HCT116 (cell line): ENCODE measurements around the gene KIF26B. TPM values are rescaled to one million over a fixed set of nuclear protein-coding genes. Genes with fewer than 3 reads are reported as not detected.

ENCODE experiments used
- ATAC-seq: fragments of 200-7000 bp; cut with Tn5 transposase; 2 replicates; pipeline ENCODE4 v1.9.1; 2020; ENCODE audit warnings: mild to moderate bottlenecking, moderate library complexity
- BruUV-seq: library from RNA; stranded (reverse); fragments of 400-500 nt; replicated peaks from 2 replicates; lab custom pipeline; 2021; lab: Mats Ljungman, UMichigan
- CTCF ChIA-PET: fragments of 300-600 bp; sonication (Branson Sonifier 250); formaldehyde crosslinking; loops from one replicate; lab custom pipeline; 2021; ENCODE audit warnings: antibody characterized with exemption; lab: Charles Lee
- POLR2A ChIA-PET: fragments of 300-600, 350-600 bp; sonication (Branson Sonifier 250); formaldehyde crosslinking; loops from one replicate; lab custom pipeline; 2021; ENCODE audit warnings: antibody characterized with exemption; lab: Charles Lee
- RAD21 ChIA-PET, 2 experiments: fragments of 300-600 bp; sonication (Branson Sonifier 250); formaldehyde crosslinking; loops; one replicate each; lab custom pipeline; 2023; ENCODE audit warnings: low total read pairs in 2 of 2; ENCODE audit not compliant: uncharacterized antibody in 2 of 2, unreplicated experiment in 2 of 2, low non-redundant PET in 1 of 2; lab: Charles Lee
- DNase-seq: peaks from one replicate; pipeline ENCODE4 v3.0.0-alpha.2; 2010; ENCODE audit warnings: low read depth, low spot score
- H2AFZ ChIP-seq: fragments of 200-600 bp; shearing (Covaris generic), sonication (generic); 2 replicates; pipeline ENCODE4 v1.6.1; 2017; ENCODE audit warnings: low read depth, mixed run types, mixed read lengths, antibody characterized with exemption, low read length; ENCODE audit not compliant: poor library complexity, severe bottlenecking
- H3K27ac ChIP-seq: 2 replicates; pipeline ENCODE4 v1.5.1; 2012; ENCODE audit warnings: low read depth, low read length
- H3K27me3 ChIP-seq: fragments of 200-600 bp; sonication (generic); 2 replicates; pipeline ENCODE4 v1.6.1; 2016; ENCODE audit warnings: mixed run types, low read length, mixed read lengths; ENCODE audit not compliant: insufficient read depth
- H3K36me3 ChIP-seq, 2 experiments: fragments of 200-500 bp in 1 of 2; fragments of 200-600 bp in 1 of 2; sonication (Bioruptor generic) in 1 of 2; sonication (generic) in 1 of 2; 2 replicates each; pipeline versions ENCODE4 v1.5.1 to v1.6.1; 2014 to 2016; ENCODE audit warnings: low read length in 2 of 2, inconsistent platforms in 1 of 2, mixed read lengths in 1 of 2, mixed run types in 1 of 2; ENCODE audit not compliant: insufficient read depth in 2 of 2, control insufficient read depth in 1 of 2
- H3K4me1 ChIP-seq, 2 experiments: fragments of 200-600 bp in 1 of 2; sonication (generic) in 1 of 2; 2 replicates each; pipeline versions ENCODE4 v1.5.1 to v1.6.1; 2012 to 2017; ENCODE audit warnings: low read length in 2 of 2, inconsistent platforms in 1 of 2, mild to moderate bottlenecking in 1 of 2, mixed read lengths in 1 of 2, mixed run types in 1 of 2, moderate library complexity in 1 of 2; ENCODE audit not compliant: insufficient read depth in 2 of 2, control insufficient read depth in 1 of 2
- H3K4me2 ChIP-seq: fragments of 200-600 bp; sonication (generic); 2 replicates; pipeline ENCODE4 v1.6.1; 2017; ENCODE audit warnings: mixed run types, low read length, mixed read lengths
- H3K4me3 ChIP-seq, 2 experiments: fragments of 200-600 bp in 1 of 2; sonication (generic) in 1 of 2; replicated peaks in 1 of 2; 2 replicates each; pipeline ENCODE4 v1.5.1; 2011 to 2016; ENCODE audit warnings: low read length in 2 of 2, control low read depth in 1 of 2, low read depth in 1 of 2, mild to moderate bottlenecking in 1 of 2, mixed read lengths in 1 of 2, mixed run types in 1 of 2
- H3K79me2 ChIP-seq: fragments of 200-600 bp; sonication (generic); 2 replicates; pipeline ENCODE4 v1.6.1; 2017; ENCODE audit warnings: mild to moderate bottlenecking, mixed run types, low read length, moderate library complexity, mixed read lengths; ENCODE audit not compliant: insufficient read depth
- H3K9ac ChIP-seq: fragments of 200-600 bp; sonication (generic); 2 replicates; pipeline ENCODE4 v1.6.1; 2016; ENCODE audit warnings: low read length, mixed read lengths
- H3K9me2 ChIP-seq: fragments of 200-600 bp; sonication (generic), shearing (Covaris generic); 2 replicates; pipeline ENCODE4 v1.6.1; 2017; ENCODE audit warnings: mixed run types, mild to moderate bottlenecking, moderate library complexity; ENCODE audit not compliant: insufficient read depth
- H3K9me3 ChIP-seq, 2 experiments: fragments of 200-500 bp in 1 of 2; fragments of 200-600 bp in 1 of 2; sonication (Bioruptor generic) in 1 of 2; sonication (generic) in 1 of 2; 2 replicates each; pipeline ENCODE4 v1.6.1; 2014 to 2017; ENCODE audit warnings: low read length in 2 of 2, mixed read lengths in 2 of 2, inconsistent platforms in 1 of 2, low read depth in 1 of 2, mild to moderate bottlenecking in 1 of 2, mixed run types in 1 of 2, moderate library complexity in 1 of 2; ENCODE audit not compliant: control insufficient read depth in 1 of 2, insufficient read depth in 1 of 2
- H4K20me1 ChIP-seq: fragments of 200-600 bp; sonication (generic), shearing (Covaris generic); 2 replicates; pipeline ENCODE4 v1.6.1; 2017; ENCODE audit warnings: mixed run types, mild to moderate bottlenecking, moderate library complexity; ENCODE audit not compliant: insufficient read depth
- CBX3 ChIP-seq: IDR thresholded peaks from 2 replicates; pipeline ENCODE4 v1.6.1; 2012; ENCODE audit warnings: low read depth
- CEBPB ChIP-seq: IDR thresholded peaks from 2 replicates; pipeline ENCODE4 v1.6.1; 2012; ENCODE audit warnings: low read depth
- ELF1 ChIP-seq: IDR thresholded peaks from 2 replicates; pipeline ENCODE4 v1.6.1; 2012; ENCODE audit warnings: low read depth, borderline replicate concordance
- EZH2 ChIP-seq: fragments of 200-600 bp; sonication (generic); IDR thresholded peaks from 2 replicates; pipeline ENCODE4 v1.6.1; 2017; ENCODE audit warnings: antibody characterized with exemption, mixed run types
- EZH2phosphoT487 ChIP-seq: fragments of 200-600 bp; IDR thresholded peaks from 2 replicates; pipeline ENCODE4 v1.6.1; 2018; ENCODE audit warnings: antibody characterized with exemption, borderline replicate concordance
- FOSL1 ChIP-seq: IDR thresholded peaks from 2 replicates; pipeline ENCODE4 v1.6.1; 2012; ENCODE audit warnings: low read depth
- JUND ChIP-seq: IDR thresholded peaks from 2 replicates; pipeline ENCODE4 v1.6.1; 2012
- MAX ChIP-seq: IDR thresholded peaks from 2 replicates; pipeline ENCODE4 v1.6.1; 2012
- RAD21 ChIP-seq: IDR thresholded peaks from 2 replicates; pipeline ENCODE4 v1.6.1; 2012; ENCODE audit warnings: low read depth, mild to moderate bottlenecking
- SIN3A ChIP-seq: IDR thresholded peaks from 2 replicates; pipeline ENCODE4 v1.6.1; 2012; ENCODE audit warnings: low read depth
- SP1 ChIP-seq: IDR thresholded peaks from 2 replicates; pipeline ENCODE4 v1.6.1; 2012; ENCODE audit warnings: low read depth
- SRF ChIP-seq: IDR thresholded peaks from 2 replicates; pipeline ENCODE4 v1.6.1; 2012; ENCODE audit warnings: low read depth
- TCF7L2 ChIP-seq: IDR thresholded peaks from 2 replicates; pipeline ENCODE4 v1.7.0; 2011; ENCODE audit warnings: borderline replicate concordance, inconsistent platforms; ENCODE audit not compliant: insufficient read depth, insufficient read length; ENCODE audit errors: extremely low read depth
- YY1 ChIP-seq: IDR thresholded peaks from 2 replicates; pipeline ENCODE4 v1.6.1; 2011; ENCODE audit warnings: low read length, low read depth, moderate library complexity, mild to moderate bottlenecking; ENCODE audit not compliant: insufficient replicate concordance; ENCODE audit errors: extremely low read depth
- ZNF274 ChIP-seq: fragments of 200-500 bp; sonication (Bioruptor generic); IDR thresholded peaks from 2 replicates; pipeline ENCODE4 v1.6.1; 2014; ENCODE audit warnings: mild to moderate bottlenecking, low read depth, low read length, inconsistent platforms
- intact Hi-C: fragments of 100-400 bp; cut with micrococcal nuclease; formaldehyde crosslinking; loops from 2 replicates; pipeline ENCODE4 v1.10.0; 2022
- total RNA-seq: library from RNA; stranded (reverse); gene quantifications from one replicate; pipeline ENCODE4 v1.2.1, GENCODE V29; 2021; ENCODE audit not compliant: unreplicated experiment
- TF ChIP-seq, protein P1 (sequence below): IDR thresholded peaks from 2 replicates; pipeline ENCODE4 v1.6.1; 2012; ENCODE audit warnings: low read depth
- TF ChIP-seq, protein P2 (sequence below), 3 experiments: fragments of 200-600 bp in 1 of 3; sonication (generic) in 1 of 3; IDR thresholded peaks in 2 of 3; conservative IDR thresholded peaks in 1 of 3; 2 replicates each; pipeline ENCODE4 v1.5.1; 2012 to 2017; ENCODE audit warnings: low read depth in 2 of 3, low read length in 2 of 3, antibody characterized with exemption in 1 of 3, borderline replicate concordance in 1 of 3, control low read depth in 1 of 3, mild to moderate bottlenecking in 1 of 3, mixed read lengths in 1 of 3, mixed run types in 1 of 3, moderate library complexity in 1 of 3; ENCODE audit not compliant: insufficient read depth in 1 of 3
- TF ChIP-seq, protein P3 (sequence below): IDR thresholded peaks from 2 replicates; pipeline ENCODE4 v1.6.1; 2011; ENCODE audit warnings: mild to moderate bottlenecking, low read length, moderate library complexity; ENCODE audit not compliant: insufficient replicate concordance; ENCODE audit errors: extremely low read depth
- TF ChIP-seq, protein P4 (sequence below): IDR thresholded peaks from 2 replicates; pipeline ENCODE4 v1.6.1; 2012

KIF26B gene
- total RNA-seq, 1 experiment from 2014 or later = 0.49 TPM

DNA sequence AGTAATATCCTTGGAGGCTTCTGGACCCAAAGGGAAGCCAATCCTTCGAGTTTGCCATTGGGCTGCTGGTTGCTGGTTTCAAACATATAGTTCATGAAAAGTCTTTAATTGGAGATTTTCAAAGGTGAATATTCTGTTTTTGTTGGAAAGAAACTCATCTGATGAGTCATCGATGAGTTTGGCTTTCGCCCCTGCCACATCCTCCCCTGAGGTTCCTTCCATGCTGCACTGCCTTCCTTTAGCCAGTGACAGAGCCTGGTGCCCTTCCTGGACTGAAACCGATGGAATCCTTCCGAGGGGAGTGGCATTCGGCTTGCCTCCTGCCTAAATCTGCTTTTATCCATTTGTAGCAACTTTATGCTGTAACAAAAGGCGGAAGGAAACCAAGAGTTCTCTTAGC lies 550.0 kb downstream of the KIF26B start:
- H3K9me2 ChIP-seq = no peaks in the 10 kb centered on the region
- ATAC-seq (0 out of 2 replicates have a peak, but pooled peaks have one; percentile 47), DNase-seq (no peak)
- no peaks in the 10 kb centered on the region for H3K36me3 ChIP-seq
- no peaks in the 10 kb centered on the region for H3K9me3 ChIP-seq
- TF ChIP-seq SIN3A (no peak), EZH2 (no peak), TCF7L2 (no peak), SP1 (no peak), FOSL1 (no peak), ZNF274 (no peak), MAX (no peak), RAD21 (no peak), EZH2phosphoT487 (no peak), ELF1 (no peak), YY1 (no peak), CEBPB (no peak), JUND (no peak), SRF (no peak), CBX3 (no peak)
- TF ChIP-seq, protein P1, sequence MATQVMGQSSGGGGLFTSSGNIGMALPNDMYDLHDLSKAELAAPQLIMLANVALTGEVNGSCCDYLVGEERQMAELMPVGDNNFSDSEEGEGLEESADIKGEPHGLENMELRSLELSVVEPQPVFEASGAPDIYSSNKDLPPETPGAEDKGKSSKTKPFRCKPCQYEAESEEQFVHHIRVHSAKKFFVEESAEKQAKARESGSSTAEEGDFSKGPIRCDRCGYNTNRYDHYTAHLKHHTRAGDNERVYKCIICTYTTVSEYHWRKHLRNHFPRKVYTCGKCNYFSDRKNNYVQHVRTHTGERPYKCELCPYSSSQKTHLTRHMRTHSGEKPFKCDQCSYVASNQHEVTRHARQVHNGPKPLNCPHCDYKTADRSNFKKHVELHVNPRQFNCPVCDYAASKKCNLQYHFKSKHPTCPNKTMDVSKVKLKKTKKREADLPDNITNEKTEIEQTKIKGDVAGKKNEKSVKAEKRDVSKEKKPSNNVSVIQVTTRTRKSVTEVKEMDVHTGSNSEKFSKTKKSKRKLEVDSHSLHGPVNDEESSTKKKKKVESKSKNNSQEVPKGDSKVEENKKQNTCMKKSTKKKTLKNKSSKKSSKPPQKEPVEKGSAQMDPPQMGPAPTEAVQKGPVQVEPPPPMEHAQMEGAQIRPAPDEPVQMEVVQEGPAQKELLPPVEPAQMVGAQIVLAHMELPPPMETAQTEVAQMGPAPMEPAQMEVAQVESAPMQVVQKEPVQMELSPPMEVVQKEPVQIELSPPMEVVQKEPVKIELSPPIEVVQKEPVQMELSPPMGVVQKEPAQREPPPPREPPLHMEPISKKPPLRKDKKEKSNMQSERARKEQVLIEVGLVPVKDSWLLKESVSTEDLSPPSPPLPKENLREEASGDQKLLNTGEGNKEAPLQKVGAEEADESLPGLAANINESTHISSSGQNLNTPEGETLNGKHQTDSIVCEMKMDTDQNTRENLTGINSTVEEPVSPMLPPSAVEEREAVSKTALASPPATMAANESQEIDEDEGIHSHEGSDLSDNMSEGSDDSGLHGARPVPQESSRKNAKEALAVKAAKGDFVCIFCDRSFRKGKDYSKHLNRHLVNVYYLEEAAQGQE = no peak
- TF ChIP-seq, protein P2, sequence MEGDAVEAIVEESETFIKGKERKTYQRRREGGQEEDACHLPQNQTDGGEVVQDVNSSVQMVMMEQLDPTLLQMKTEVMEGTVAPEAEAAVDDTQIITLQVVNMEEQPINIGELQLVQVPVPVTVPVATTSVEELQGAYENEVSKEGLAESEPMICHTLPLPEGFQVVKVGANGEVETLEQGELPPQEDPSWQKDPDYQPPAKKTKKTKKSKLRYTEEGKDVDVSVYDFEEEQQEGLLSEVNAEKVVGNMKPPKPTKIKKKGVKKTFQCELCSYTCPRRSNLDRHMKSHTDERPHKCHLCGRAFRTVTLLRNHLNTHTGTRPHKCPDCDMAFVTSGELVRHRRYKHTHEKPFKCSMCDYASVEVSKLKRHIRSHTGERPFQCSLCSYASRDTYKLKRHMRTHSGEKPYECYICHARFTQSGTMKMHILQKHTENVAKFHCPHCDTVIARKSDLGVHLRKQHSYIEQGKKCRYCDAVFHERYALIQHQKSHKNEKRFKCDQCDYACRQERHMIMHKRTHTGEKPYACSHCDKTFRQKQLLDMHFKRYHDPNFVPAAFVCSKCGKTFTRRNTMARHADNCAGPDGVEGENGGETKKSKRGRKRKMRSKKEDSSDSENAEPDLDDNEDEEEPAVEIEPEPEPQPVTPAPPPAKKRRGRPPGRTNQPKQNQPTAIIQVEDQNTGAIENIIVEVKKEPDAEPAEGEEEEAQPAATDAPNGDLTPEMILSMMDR (IDR thresholded peaks at IDR 0.05 in 2 of 3, conservative IDR thresholded peaks at IDR 0.05 in 1 of 3; ENCODE audit: borderline replicate concordance in 1 of 3, insufficient read depth in 1 of 3, low read depth in 2 of 3, low read length in 2 of 3) = no peak
- TF ChIP-seq, protein P3, sequence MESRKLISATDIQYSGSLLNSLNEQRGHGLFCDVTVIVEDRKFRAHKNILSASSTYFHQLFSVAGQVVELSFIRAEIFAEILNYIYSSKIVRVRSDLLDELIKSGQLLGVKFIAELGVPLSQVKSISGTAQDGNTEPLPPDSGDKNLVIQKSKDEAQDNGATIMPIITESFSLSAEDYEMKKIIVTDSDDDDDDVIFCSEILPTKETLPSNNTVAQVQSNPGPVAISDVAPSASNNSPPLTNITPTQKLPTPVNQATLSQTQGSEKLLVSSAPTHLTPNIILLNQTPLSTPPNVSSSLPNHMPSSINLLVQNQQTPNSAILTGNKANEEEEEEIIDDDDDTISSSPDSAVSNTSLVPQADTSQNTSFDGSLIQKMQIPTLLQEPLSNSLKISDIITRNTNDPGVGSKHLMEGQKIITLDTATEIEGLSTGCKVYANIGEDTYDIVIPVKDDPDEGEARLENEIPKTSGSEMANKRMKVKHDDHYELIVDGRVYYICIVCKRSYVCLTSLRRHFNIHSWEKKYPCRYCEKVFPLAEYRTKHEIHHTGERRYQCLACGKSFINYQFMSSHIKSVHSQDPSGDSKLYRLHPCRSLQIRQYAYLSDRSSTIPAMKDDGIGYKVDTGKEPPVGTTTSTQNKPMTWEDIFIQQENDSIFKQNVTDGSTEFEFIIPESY = no peak
- TF ChIP-seq, protein P4, sequence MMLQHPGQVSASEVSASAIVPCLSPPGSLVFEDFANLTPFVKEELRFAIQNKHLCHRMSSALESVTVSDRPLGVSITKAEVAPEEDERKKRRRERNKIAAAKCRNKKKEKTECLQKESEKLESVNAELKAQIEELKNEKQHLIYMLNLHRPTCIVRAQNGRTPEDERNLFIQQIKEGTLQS = no peak
- no peak overlapping the region for H2AFZ ChIP-seq
- H3K4me1 ChIP-seq = peaks cover 3 to 6% of the 10 kb centered on the region in 2 experiments; a peak in 2 of 4 replicates
- 0 out of 2 replicates have a peak, but pooled peaks cover 7% of the 10 kb centered on the region for H3K27me3 ChIP-seq
- no TSS peak for BruUV-seq
- POLR2A ChIA-PET = no interaction called here
- intact Hi-C loops = no loop called here
- CTCF ChIA-PET = no interaction called here
- no peaks in the 10 kb centered on the region for H3K79me2 ChIP-seq
- H4K20me1 ChIP-seq = no peaks in the 10 kb centered on the region
- RAD21 ChIA-PET = no interaction called here
- H3K27ac ChIP-seq = no peak overlapping the region
- no peak overlapping the region for H3K4me2 ChIP-seq
- H3K4me3 ChIP-seq = no peak overlapping the region
- no peak overlapping the region for H3K9ac ChIP-seq
